Measurements from ENCODE around the gene LYAR. TPM values are rescaled to one million over a fixed set of nuclear protein-coding genes. Genes with fewer than 3 reads are reported as not detected.

The LYAR gene
- total and polyA plus RNA-seq, 8 donors: 9.7 to 23.7 (median 21.5) TPM

DNA sequence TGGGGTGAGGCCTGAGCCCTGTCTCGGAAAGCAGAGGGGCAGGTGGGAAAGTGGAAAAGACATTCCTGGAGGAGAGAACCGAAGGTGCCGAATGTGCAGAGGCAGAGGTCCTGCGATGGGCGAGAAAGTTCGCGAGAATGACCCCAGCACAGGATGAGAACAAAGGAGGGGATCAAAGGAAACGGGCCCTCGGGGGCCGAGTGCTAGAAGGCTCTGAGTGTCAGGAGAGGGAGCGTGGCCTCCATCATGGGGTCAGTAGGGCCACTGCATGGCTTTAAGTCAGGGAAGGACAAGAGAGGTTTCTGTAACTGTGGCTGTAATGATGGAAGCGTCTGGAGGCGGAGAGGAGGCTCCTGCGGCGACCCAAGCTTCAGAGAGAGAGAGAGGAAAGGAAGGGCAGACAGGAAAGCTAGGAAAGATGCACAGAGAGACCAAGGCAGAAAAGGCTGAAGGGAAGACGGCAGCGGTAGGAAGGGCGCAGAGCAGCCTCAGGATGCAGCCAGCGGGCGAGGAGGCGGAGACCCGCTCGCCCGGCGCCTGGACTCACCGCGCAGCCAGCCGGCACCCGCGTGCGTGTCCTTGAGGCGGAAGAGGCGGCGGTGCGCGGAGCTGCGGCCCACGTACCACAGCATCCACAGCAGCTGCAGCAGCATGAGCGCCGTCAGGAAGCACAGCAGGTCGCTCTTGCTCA is 63.9 kb downstream of the LYAR start:
- H3K27ac ChIP-seq: no peak overlapping the region
- intact Hi-C loops (cut with DNase I): no loop called here

More for the DNA sequence above, 63.9 kb downstream of the LYAR start:
- H3K36me3 ChIP-seq: no peaks in the 10 kb centered on the region
- DNase-seq: no peak
- TF ChIP-seq, protein P1, sequence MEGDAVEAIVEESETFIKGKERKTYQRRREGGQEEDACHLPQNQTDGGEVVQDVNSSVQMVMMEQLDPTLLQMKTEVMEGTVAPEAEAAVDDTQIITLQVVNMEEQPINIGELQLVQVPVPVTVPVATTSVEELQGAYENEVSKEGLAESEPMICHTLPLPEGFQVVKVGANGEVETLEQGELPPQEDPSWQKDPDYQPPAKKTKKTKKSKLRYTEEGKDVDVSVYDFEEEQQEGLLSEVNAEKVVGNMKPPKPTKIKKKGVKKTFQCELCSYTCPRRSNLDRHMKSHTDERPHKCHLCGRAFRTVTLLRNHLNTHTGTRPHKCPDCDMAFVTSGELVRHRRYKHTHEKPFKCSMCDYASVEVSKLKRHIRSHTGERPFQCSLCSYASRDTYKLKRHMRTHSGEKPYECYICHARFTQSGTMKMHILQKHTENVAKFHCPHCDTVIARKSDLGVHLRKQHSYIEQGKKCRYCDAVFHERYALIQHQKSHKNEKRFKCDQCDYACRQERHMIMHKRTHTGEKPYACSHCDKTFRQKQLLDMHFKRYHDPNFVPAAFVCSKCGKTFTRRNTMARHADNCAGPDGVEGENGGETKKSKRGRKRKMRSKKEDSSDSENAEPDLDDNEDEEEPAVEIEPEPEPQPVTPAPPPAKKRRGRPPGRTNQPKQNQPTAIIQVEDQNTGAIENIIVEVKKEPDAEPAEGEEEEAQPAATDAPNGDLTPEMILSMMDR (IDR thresholded peaks at IDR 0.05): no peak
- no peaks in the 10 kb centered on the region for H3K9me3 ChIP-seq
- peaks cover 29 to 93% of the 10 kb centered on the region in 2 donors for H3K27me3 ChIP-seq
- ATAC-seq: no peak
- H3K4me3 ChIP-seq: no peak overlapping the region
- H3K4me1 ChIP-seq: no peaks in the 10 kb centered on the region

Other genes with a start within 250 kb of the LYAR start
- gene OTOP1, start 63.2 kb downstream of the LYAR start, total RNA-seq: not detected
- gene OTOP1, start 63.2 kb downstream of the LYAR start, polyA plus RNA-seq (ENCODE audit: insufficient read length in 6 of 6): not detected
- gene TMEM128, start 41.9 kb downstream of the LYAR start, total RNA-seq: 10 to 100 TPM; 18.5 to 21.9 TPM
- gene TMEM128, start 41.9 kb downstream of the LYAR start, polyA plus RNA-seq (ENCODE audit: insufficient read length in 6 of 6): 10 to 100 TPM; 37.0 to 43.3 (median 41.8) TPM
- 1 to 10 TPM; 4.8 to 5.3 TPM for gene ZBTB49, start 97 bp upstream of the LYAR start, total RNA-seq
- gene ZBTB49, start 97 bp upstream of the LYAR start, polyA plus RNA-seq (ENCODE audit: insufficient read length in 6 of 6): 10 to 100 TPM in 4 of 6 donors, 1 to 10 TPM in 2; 7.6 to 13.5 (median 10.6) TPM
- 1 to 10 TPM in 1 of 2 donors, under 1 TPM in 1; 0.86 to 5.5 TPM for gene NSG1, start 96.9 kb upstream of the LYAR start, total RNA-seq
- gene NSG1, start 96.9 kb upstream of the LYAR start, polyA plus RNA-seq (ENCODE audit: insufficient read length in 6 of 6): 10 to 100 TPM; 58.2 to 74.5 (median 69.6) TPM

Measured in left lung (tissue), 10 donors.